Stomach (tissue), 4 donors: ENCODE data around the gene GABRR2.

Experiments
- CTCF ChIP-seq, 7 experiments: fragments of 450-650 bp in 4 of 7; fragments of 200-600 bp in 3 of 7; sonication (generic) in 3 of 7; IDR thresholded peaks; one replicate each; pipeline ENCODE4 v1.5.1; 2016 to 2019; ENCODE audit warnings: antibody characterized with exemption in 7 of 7, control low read depth in 2 of 7, mild to moderate bottlenecking in 1 of 7
- EP300 ChIP-seq: sonication (generic); formaldehyde crosslinking; IDR thresholded peaks from one replicate; pipeline ENCODE4 v1.6.1; 2017; ENCODE audit warnings: antibody characterized with exemption
- POLR2A ChIP-seq, 4 donors: fragments of 450-650 bp; IDR thresholded peaks; one replicate each; pipeline ENCODE4 v1.6.1; 2016; ENCODE audit warnings: antibody characterized with exemption in 4 of 4, control low read depth in 2 of 4, mild to moderate bottlenecking in 1 of 4, moderate library complexity in 1 of 4

- TF ChIP-seq EP300 (no peak), CTCF (IDR thresholded peaks at IDR 0.05) (no peak), POLR2A (IDR thresholded peaks at IDR 0.05) (no peak)
Measured at GRCh38 chr6:89287351-89288028, 27.6 kb downstream of the GABRR2 start.
